Prostate gland (tissue), 2 donors: ENCODE results near the gene NEK1. TPM values are rescaled to one million over a fixed set of nuclear protein-coding genes. Genes with fewer than 3 reads are reported as not detected.

Source experiments
- DNase-seq: peaks from one replicate; pipeline ENCODE4 v3.0.0-alpha.2; 2019; ENCODE audit warnings: low spot score
- H3K27ac ChIP-seq, 2 donors: fragments of 200-600 bp; sonication (generic); 2 replicates each; pipeline ENCODE4 v1.5.1; 2017 to 2019
- H3K27me3 ChIP-seq: fragments of 200-600 bp; sonication (generic); replicated peaks from 2 replicates; pipeline ENCODE4 v1.5.1; 2019; ENCODE audit not compliant: insufficient read depth
- H3K36me3 ChIP-seq, 2 donors: fragments of 200-600 bp; sonication (generic); 1 replicate in 1 of 2; 2 replicates in 1 of 2; pipeline versions ENCODE4 v1.5.1 to v1.8.1; 2017 to 2019
- H3K4me1 ChIP-seq: fragments of 200-600 bp; sonication (generic); replicated peaks from 2 replicates; pipeline ENCODE4 v1.5.1; 2019
- H3K4me3 ChIP-seq, 2 donors: fragments of 200-600 bp; sonication (generic); 2 replicates each; pipeline ENCODE4 v1.5.1; 2017 to 2019
- H3K9me3 ChIP-seq: fragments of 200-600 bp; sonication (generic); 2 replicates; pipeline ENCODE4 v1.5.1; 2017
- POLR2A ChIP-seq: fragments of 450-650 bp; IDR thresholded peaks from one replicate; pipeline ENCODE4 v1.6.1; 2016; ENCODE audit warnings: antibody characterized with exemption, mild to moderate bottlenecking
- POLR2AphosphoS5 ChIP-seq: sonication (generic); formaldehyde crosslinking; IDR thresholded peaks from one replicate; pipeline ENCODE4 v1.6.1; 2017; ENCODE audit warnings: antibody characterized with exemption
- WGBS: methylation state at CpG from one replicate; pipeline ENCODE4 v1.1.5; 2018; 5-methylcytosine and 5-hydroxymethylcytosine counted together
- intact Hi-C: fragments of 100-400 bp; cut with DNase I; formaldehyde crosslinking; loops from one replicate; pipeline ENCODE4 v1.14.2; 2022
- total RNA-seq, 2 donors: library from RNA; depleted of rRNA; stranded (reverse); fragments of >200 nt; gene quantifications; one replicate each; pipeline ENCODE4 v1.1.0, GENCODE V29; 2016
- TF ChIP-seq, protein P1 (sequence below), 4 experiments: fragments of 200-600 bp in 2 of 4; fragments of 450-650 bp in 2 of 4; sonication (generic) in 2 of 4; IDR thresholded peaks; 1 replicate in 3 of 4; 2 replicates in 1 of 4; pipeline ENCODE4 v1.5.1; 2016 to 2019; ENCODE audit warnings: antibody characterized with exemption in 4 of 4, mild to moderate bottlenecking in 2 of 4, moderate library complexity in 2 of 4

The NEK1 gene
- total RNA-seq, 2 donors from 2014 or later: 5.0 to 17.6 TPM

GRCh38 chr4:169440446-169440845 lies 171.9 kb downstream of the NEK1 start:
- Histone ChIP-seq H3K9me3 (no peaks in the 10 kb centered on the region), H3K27ac (no peak overlapping the region), H3K4me3 (no peak overlapping the region), H3K4me1 (no peaks in the 10 kb centered on the region), H3K27me3 (no peaks in the 10 kb centered on the region), H3K36me3 (no peaks in the 10 kb centered on the region)
- TF ChIP-seq, protein P1, sequence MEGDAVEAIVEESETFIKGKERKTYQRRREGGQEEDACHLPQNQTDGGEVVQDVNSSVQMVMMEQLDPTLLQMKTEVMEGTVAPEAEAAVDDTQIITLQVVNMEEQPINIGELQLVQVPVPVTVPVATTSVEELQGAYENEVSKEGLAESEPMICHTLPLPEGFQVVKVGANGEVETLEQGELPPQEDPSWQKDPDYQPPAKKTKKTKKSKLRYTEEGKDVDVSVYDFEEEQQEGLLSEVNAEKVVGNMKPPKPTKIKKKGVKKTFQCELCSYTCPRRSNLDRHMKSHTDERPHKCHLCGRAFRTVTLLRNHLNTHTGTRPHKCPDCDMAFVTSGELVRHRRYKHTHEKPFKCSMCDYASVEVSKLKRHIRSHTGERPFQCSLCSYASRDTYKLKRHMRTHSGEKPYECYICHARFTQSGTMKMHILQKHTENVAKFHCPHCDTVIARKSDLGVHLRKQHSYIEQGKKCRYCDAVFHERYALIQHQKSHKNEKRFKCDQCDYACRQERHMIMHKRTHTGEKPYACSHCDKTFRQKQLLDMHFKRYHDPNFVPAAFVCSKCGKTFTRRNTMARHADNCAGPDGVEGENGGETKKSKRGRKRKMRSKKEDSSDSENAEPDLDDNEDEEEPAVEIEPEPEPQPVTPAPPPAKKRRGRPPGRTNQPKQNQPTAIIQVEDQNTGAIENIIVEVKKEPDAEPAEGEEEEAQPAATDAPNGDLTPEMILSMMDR (IDR thresholded peaks at IDR 0.05): no peak
- TF ChIP-seq POLR2A (no peak), POLR2AphosphoS5 (no peak)
- 86% methylated on average over 3 of the region's 3 CpGs for WGBS
- DNase-seq: no peak
- intact Hi-C loops: no loop called here

DNA sequence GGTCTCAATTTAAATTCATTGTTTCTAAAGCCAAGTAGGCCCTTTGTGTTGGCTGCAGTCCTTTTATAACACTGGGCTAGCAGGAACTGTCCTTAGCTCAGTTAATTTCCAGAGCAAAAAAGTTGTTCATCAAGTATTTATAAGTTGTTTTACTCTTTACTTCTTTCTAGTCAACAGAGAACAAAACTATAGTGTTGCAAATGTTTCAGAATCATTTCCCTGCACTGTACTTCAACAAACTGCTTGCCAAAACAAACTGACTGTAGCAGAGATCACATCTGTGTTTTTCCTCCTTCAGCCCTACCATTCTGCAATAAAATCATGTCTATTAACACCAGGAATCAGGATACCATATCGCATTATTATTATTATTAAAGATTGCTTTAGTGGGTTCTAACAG lies 173.1 kb downstream of the NEK1 start:
- no peak for DNase-seq
- TF ChIP-seq, protein P1 (IDR thresholded peaks at IDR 0.05): no peak
- no peak for TF ChIP-seq POLR2A
- peak; percentile 71 for TF ChIP-seq POLR2AphosphoS5
- Histone ChIP-seq H3K9me3 (no peaks in the 10 kb centered on the region), H3K36me3 (no peaks in the 10 kb centered on the region), H3K27me3 (no peaks in the 10 kb centered on the region), H3K4me3 (no peak overlapping the region), H3K27ac (no peak overlapping the region), H3K4me1 (no peaks in the 10 kb centered on the region)
- WGBS: 14% methylated on average over 1 of the region's 1 CpG
- intact Hi-C loops: no loop called here

DNA sequence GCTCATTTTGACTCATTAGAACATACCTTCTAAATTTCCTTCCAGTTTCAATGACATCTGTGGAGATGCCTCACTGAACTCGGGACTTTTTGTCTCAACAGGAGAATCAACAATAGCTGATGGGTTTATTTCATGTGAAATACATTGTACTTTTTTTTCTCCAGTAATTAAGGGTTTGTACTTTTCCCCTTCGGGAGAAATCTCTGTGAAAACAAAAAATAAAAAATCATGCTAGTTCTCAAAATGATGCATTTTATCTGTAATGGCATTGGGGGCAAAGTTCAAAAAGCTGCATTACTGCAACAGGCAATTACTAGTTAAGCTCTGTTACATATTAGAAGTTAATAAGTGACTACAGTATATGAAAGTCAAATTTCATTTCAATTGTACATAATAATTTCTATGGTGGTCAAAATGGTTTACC lies 174.3 kb downstream of the NEK1 start:
- WGBS: 68% methylated on average over 2 of the region's 2 CpGs
- Histone ChIP-seq H3K27me3 (no peaks in the 10 kb centered on the region), H3K27ac (no peak overlapping the region), H3K9me3 (no peaks in the 10 kb centered on the region), H3K4me3 (no peak overlapping the region), H3K4me1 (no peaks in the 10 kb centered on the region), H3K36me3 (no peaks in the 10 kb centered on the region)
- TF ChIP-seq POLR2A (no peak), POLR2AphosphoS5 (no peak)
- TF ChIP-seq, protein P1 (IDR thresholded peaks at IDR 0.05): no peak
- intact Hi-C loops: no loop called here
- no peak for DNase-seq

GRCh38 chr4:169437299-169438047 lies 174.9 kb downstream of the NEK1 start:
- Histone ChIP-seq H3K4me3 (no peak overlapping the region), H3K9me3 (no peaks in the 10 kb centered on the region), H3K27ac (no peak overlapping the region), H3K36me3 (no peaks in the 10 kb centered on the region), H3K27me3 (no peaks in the 10 kb centered on the region), H3K4me1 (no peaks in the 10 kb centered on the region)
- WGBS: 53% methylated on average over 7 of the region's 7 CpGs
- intact Hi-C loops: no loop called here
- DNase-seq: no peak
- TF ChIP-seq POLR2AphosphoS5: no peak
- TF ChIP-seq, protein P1 (IDR thresholded peaks at IDR 0.05): no peak
- no peak for TF ChIP-seq POLR2A

GRCh38 chr4:169436734-169437133 lies 175.6 kb downstream of the NEK1 start:
- Histone ChIP-seq H3K27me3 (no peaks in the 10 kb centered on the region), H3K9me3 (no peaks in the 10 kb centered on the region), H3K27ac (no peak overlapping the region), H3K36me3 (no peaks in the 10 kb centered on the region), H3K4me3 (no peak overlapping the region), H3K4me1 (no peaks in the 10 kb centered on the region)
- intact Hi-C loops: no loop called here
- TF ChIP-seq, protein P1 (IDR thresholded peaks at IDR 0.05): no peak
- no peak for TF ChIP-seq POLR2A
- no peak for TF ChIP-seq POLR2AphosphoS5
- no peak for DNase-seq
